Prostate gland (tissue), 2 donors: ENCODE measurements around the gene N4BP2L2.

Experiments used
- POLR2A ChIP-seq: fragments of 450-650 bp; IDR thresholded peaks from one replicate; pipeline ENCODE4 v1.6.1; 2016; ENCODE audit warnings: antibody characterized with exemption, mild to moderate bottlenecking
- POLR2AphosphoS5 ChIP-seq: sonication (generic); formaldehyde crosslinking; IDR thresholded peaks from one replicate; pipeline ENCODE4 v1.6.1; 2017; ENCODE audit warnings: antibody characterized with exemption
- TF ChIP-seq, protein P1 (sequence below), 4 experiments: fragments of 200-600 bp in 2 of 4; fragments of 450-650 bp in 2 of 4; sonication (generic) in 2 of 4; IDR thresholded peaks; 1 replicate in 3 of 4; 2 replicates in 1 of 4; pipeline ENCODE4 v1.5.1; 2016 to 2019; ENCODE audit warnings: antibody characterized with exemption in 4 of 4, mild to moderate bottlenecking in 2 of 4, moderate library complexity in 2 of 4

DNA sequence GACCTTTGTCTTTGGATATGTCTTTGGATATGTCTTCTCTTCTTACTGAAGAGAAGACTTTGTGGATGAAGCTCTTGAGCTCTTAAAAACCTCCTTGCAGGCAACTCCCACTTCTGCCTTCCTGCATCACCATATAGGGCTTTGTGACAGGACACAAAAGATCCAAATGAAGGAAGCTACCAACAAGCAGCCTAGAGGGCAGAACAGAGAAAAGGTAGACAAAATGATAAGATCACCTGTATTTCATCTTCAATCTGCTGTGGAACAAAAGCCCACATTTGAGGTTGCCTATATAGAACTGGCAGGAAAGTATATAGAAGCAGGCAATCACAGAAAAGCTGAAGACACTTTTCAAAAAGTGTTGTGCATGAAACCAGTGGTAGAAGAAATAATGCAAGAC, 153.2 kb downstream of the N4BP2L2 start:
- no peak for TF ChIP-seq POLR2A
- TF ChIP-seq, protein P1, sequence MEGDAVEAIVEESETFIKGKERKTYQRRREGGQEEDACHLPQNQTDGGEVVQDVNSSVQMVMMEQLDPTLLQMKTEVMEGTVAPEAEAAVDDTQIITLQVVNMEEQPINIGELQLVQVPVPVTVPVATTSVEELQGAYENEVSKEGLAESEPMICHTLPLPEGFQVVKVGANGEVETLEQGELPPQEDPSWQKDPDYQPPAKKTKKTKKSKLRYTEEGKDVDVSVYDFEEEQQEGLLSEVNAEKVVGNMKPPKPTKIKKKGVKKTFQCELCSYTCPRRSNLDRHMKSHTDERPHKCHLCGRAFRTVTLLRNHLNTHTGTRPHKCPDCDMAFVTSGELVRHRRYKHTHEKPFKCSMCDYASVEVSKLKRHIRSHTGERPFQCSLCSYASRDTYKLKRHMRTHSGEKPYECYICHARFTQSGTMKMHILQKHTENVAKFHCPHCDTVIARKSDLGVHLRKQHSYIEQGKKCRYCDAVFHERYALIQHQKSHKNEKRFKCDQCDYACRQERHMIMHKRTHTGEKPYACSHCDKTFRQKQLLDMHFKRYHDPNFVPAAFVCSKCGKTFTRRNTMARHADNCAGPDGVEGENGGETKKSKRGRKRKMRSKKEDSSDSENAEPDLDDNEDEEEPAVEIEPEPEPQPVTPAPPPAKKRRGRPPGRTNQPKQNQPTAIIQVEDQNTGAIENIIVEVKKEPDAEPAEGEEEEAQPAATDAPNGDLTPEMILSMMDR (IDR thresholded peaks at IDR 0.05): no peak
- TF ChIP-seq POLR2AphosphoS5: no peak
